Measurements from ENCODE around the gene MGMT. TPM values are rescaled to one million over a fixed set of nuclear protein-coding genes. Genes with fewer than 3 reads are reported as not detected.

MGMT gene
- total and polyA plus RNA-seq, 2 donors from 2014 or later = 25.9 to 70.0 TPM

- no peak overlapping the region for H3K4me3 ChIP-seq (ENCODE audit: low read length in 3 of 3)
- peaks cover 0 to 2% (median 0%) of the 10 kb centered on the region in 3 donors for H3K4me1 ChIP-seq (ENCODE audit: control insufficient read depth in 2 of 3, insufficient read depth in 2 of 3, low read depth in 1 of 3, low read length in 3 of 3)
- FAIRE-seq = no peak
- no peak for DNase-seq
- H3K36me3 ChIP-seq (ENCODE audit: control insufficient read depth in 2 of 3, insufficient read depth in 3 of 3, low read length in 3 of 3) = no peaks in the 10 kb centered on the region
- intact Hi-C loops (cut with DNase I) = no loop called here
- no peaks in the 10 kb centered on the region for H3K27me3 ChIP-seq (ENCODE audit: control insufficient read depth, insufficient read depth, low read length)
- no peaks in the 10 kb centered on the region for H3K9me3 ChIP-seq (ENCODE audit: control insufficient read depth in 2 of 3, insufficient read depth in 1 of 3, low read length in 3 of 3)
- no peak overlapping the region for H3K27ac ChIP-seq (ENCODE audit: low read depth in 2 of 2, low read length in 2 of 2)
- TF ChIP-seq, protein P1, sequence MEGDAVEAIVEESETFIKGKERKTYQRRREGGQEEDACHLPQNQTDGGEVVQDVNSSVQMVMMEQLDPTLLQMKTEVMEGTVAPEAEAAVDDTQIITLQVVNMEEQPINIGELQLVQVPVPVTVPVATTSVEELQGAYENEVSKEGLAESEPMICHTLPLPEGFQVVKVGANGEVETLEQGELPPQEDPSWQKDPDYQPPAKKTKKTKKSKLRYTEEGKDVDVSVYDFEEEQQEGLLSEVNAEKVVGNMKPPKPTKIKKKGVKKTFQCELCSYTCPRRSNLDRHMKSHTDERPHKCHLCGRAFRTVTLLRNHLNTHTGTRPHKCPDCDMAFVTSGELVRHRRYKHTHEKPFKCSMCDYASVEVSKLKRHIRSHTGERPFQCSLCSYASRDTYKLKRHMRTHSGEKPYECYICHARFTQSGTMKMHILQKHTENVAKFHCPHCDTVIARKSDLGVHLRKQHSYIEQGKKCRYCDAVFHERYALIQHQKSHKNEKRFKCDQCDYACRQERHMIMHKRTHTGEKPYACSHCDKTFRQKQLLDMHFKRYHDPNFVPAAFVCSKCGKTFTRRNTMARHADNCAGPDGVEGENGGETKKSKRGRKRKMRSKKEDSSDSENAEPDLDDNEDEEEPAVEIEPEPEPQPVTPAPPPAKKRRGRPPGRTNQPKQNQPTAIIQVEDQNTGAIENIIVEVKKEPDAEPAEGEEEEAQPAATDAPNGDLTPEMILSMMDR (IDR thresholded peaks at IDR 0.05; ENCODE audit: borderline replicate concordance, extremely low read depth, insufficient read depth) = no peak
- H3K9ac ChIP-seq (ENCODE audit: low read length in 3 of 3) = no peak overlapping the region
These were observed 342.8 kb downstream of the MGMT start for GRCh38 chr10:129809841-129810240.

GRCh38 chr10:129811208-129811607, 344.2 kb downstream of the MGMT start:
- H3K4me1 ChIP-seq (ENCODE audit: control insufficient read depth in 2 of 3, insufficient read depth in 2 of 3, low read depth in 1 of 3, low read length in 3 of 3) = peaks cover 0 to 11% (median 6%) of the 10 kb centered on the region in 3 donors
- no peak overlapping the region for H3K9ac ChIP-seq (ENCODE audit: low read length in 3 of 3)
- FAIRE-seq (no peak), DNase-seq (no peak)
- no peaks in the 10 kb centered on the region for H3K36me3 ChIP-seq (ENCODE audit: control insufficient read depth in 2 of 3, insufficient read depth in 3 of 3, low read length in 3 of 3)
- TF ChIP-seq, protein P1 (IDR thresholded peaks at IDR 0.05; ENCODE audit: borderline replicate concordance, extremely low read depth, insufficient read depth) = no peak
- H3K27ac ChIP-seq (ENCODE audit: low read depth in 2 of 2, low read length in 2 of 2) = no peak overlapping the region
- no peaks in the 10 kb centered on the region for H3K9me3 ChIP-seq (ENCODE audit: control insufficient read depth in 2 of 3, insufficient read depth in 1 of 3, low read length in 3 of 3)
- H3K4me3 ChIP-seq (ENCODE audit: low read length in 3 of 3) = no peak overlapping the region
- no peaks in the 10 kb centered on the region for H3K27me3 ChIP-seq (ENCODE audit: control insufficient read depth, insufficient read depth, low read length)
- intact Hi-C loops (cut with DNase I) = no loop called here

GRCh38 chr10:129812398-129812797, 345.4 kb downstream of the MGMT start:
- Histone ChIP-seq H3K9me3 (ENCODE audit: control insufficient read depth in 2 of 3, insufficient read depth in 1 of 3, low read length in 3 of 3) (no peaks in the 10 kb centered on the region), H3K27me3 (ENCODE audit: control insufficient read depth, insufficient read depth, low read length) (no peaks in the 10 kb centered on the region), H3K36me3 (ENCODE audit: control insufficient read depth in 2 of 3, insufficient read depth in 3 of 3, low read length in 3 of 3) (no peaks in the 10 kb centered on the region), H3K9ac (ENCODE audit: low read length in 3 of 3) (no peak overlapping the region), H3K4me3 (ENCODE audit: low read length in 3 of 3) (no peak overlapping the region), H3K4me1 (ENCODE audit: control insufficient read depth in 2 of 3, insufficient read depth in 2 of 3, low read depth in 1 of 3, low read length in 3 of 3) (peaks cover 0 to 11% (median 6%) of the 10 kb centered on the region in 3 donors), H3K27ac (ENCODE audit: low read depth in 2 of 2, low read length in 2 of 2) (no peak overlapping the region)
- no peak for FAIRE-seq
- TF ChIP-seq, protein P1 (IDR thresholded peaks at IDR 0.05; ENCODE audit: borderline replicate concordance, extremely low read depth, insufficient read depth) = no peak
- DNase-seq = no peak
- intact Hi-C loops (cut with DNase I) = no loop called here
